ENCODE measurements around the gene DIPK1A.

- TF ChIP-seq CTCF (IDR thresholded peaks at IDR 0.05) (no peak), POLR2A (IDR thresholded peaks at IDR 0.05) (no peak)
Observed at GRCh38 chr1:92910081-92910480, 51.2 kb downstream of the DIPK1A start.

Data from esophagus squamous epithelium (tissue), 4 donors.